ENCODE measurements around the gene ZNF557. TPM values are rescaled to one million over a fixed set of nuclear protein-coding genes. Genes with fewer than 3 reads are reported as not detected.

Gene ZNF557
- total RNA-seq, 4 donors from 2014 or later, result 3.7 to 10.1 (median 6.8) TPM

DNA sequence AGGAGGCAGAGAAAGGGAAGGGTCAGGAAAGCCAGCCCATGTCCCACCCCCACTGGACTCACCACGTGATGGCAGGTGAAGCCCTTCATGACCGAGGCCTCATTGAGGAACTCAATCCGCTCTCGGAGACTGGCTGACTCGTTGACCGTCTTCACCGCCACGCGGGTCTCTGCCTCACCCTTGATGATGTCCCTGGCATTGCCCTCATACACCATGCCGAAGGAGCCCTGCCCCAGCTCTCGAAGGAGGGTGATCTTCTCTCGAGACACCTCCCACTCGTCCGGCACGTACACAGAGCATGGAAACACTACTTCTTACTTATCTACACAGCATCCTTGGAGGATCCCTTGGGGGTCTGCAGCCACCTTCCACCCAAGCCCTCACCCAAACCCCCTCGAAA, 55.7 kb downstream of the ZNF557 start:
- peaks cover 11 to 93% (median 14%) of the 10 kb centered on the region in 3 donors for H3K36me3 ChIP-seq
- 95% methylated on average over 14 to 16 of the region's 16 CpGs for WGBS, 2 donors
- H3K27ac ChIP-seq, result no peak overlapping the region
- intact Hi-C loops (cut with DNase I), result no loop called here
- H3K9me3 ChIP-seq, result peaks cover 0 to 20% (median 13%) of the 10 kb centered on the region in 3 donors
- H3K27me3 ChIP-seq, result no peaks in the 10 kb centered on the region
- TF ChIP-seq POLR2A (IDR thresholded peaks at IDR 0.05), result no peak
- TF ChIP-seq, protein P1, sequence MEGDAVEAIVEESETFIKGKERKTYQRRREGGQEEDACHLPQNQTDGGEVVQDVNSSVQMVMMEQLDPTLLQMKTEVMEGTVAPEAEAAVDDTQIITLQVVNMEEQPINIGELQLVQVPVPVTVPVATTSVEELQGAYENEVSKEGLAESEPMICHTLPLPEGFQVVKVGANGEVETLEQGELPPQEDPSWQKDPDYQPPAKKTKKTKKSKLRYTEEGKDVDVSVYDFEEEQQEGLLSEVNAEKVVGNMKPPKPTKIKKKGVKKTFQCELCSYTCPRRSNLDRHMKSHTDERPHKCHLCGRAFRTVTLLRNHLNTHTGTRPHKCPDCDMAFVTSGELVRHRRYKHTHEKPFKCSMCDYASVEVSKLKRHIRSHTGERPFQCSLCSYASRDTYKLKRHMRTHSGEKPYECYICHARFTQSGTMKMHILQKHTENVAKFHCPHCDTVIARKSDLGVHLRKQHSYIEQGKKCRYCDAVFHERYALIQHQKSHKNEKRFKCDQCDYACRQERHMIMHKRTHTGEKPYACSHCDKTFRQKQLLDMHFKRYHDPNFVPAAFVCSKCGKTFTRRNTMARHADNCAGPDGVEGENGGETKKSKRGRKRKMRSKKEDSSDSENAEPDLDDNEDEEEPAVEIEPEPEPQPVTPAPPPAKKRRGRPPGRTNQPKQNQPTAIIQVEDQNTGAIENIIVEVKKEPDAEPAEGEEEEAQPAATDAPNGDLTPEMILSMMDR (IDR thresholded peaks at IDR 0.05), result no peak
- no peaks in the 10 kb centered on the region for H3K4me1 ChIP-seq
- no peak for DNase-seq
- no peak overlapping the region for H3K4me3 ChIP-seq

GRCh38 chr19:7126132-7126531, 56.6 kb downstream of the ZNF557 start:
- H3K27ac ChIP-seq, result no peak overlapping the region
- no peaks in the 10 kb centered on the region for H3K4me1 ChIP-seq
- WGBS, 2 donors, result no CpG with 5 or more reads among the region's 3 CpGs
- peaks cover 0 to 20% (median 13%) of the 10 kb centered on the region in 3 donors for H3K9me3 ChIP-seq
- H3K36me3 ChIP-seq, result peaks cover 11 to 93% (median 14%) of the 10 kb centered on the region in 3 donors
- TF ChIP-seq, protein P1 (IDR thresholded peaks at IDR 0.05), result no peak
- TF ChIP-seq POLR2A (IDR thresholded peaks at IDR 0.05), result no peak
- H3K27me3 ChIP-seq, result no peaks in the 10 kb centered on the region
- intact Hi-C loops (cut with DNase I), result no loop called here
- H3K4me3 ChIP-seq, result peak overlapping the region in 1 of 4 donors; percentile 15
- DNase-seq, result no peak

- H3K27me3 ChIP-seq, result no peaks in the 10 kb centered on the region
- intact Hi-C loops (cut with DNase I), result no loop called here
- H3K4me3 ChIP-seq, result no peak overlapping the region
- peaks cover 0 to 20% (median 13%) of the 10 kb centered on the region in 3 donors for H3K9me3 ChIP-seq
- DNase-seq, result no peak
- no peaks in the 10 kb centered on the region for H3K4me1 ChIP-seq
- TF ChIP-seq, protein P1 (IDR thresholded peaks at IDR 0.05), result no peak
- no peak for TF ChIP-seq POLR2A (IDR thresholded peaks at IDR 0.05)
- H3K27ac ChIP-seq, result no peak overlapping the region
- WGBS, 2 donors, result 92 to 100% methylated on average over 1 of the region's 1 CpG
- peaks cover 11 to 79% (median 18%) of the 10 kb centered on the region in 3 donors for H3K36me3 ChIP-seq
These were observed 60.5 kb downstream of the ZNF557 start for GRCh38 chr19:7130043-7130442.

GRCh38 chr19:7132054-7132453, 62.6 kb downstream of the ZNF557 start:
- no peak for DNase-seq
- no peaks in the 10 kb centered on the region for H3K4me1 ChIP-seq
- H3K36me3 ChIP-seq, result peaks cover 0 to 61% (median 5%) of the 10 kb centered on the region in 3 donors
- H3K27ac ChIP-seq, result no peak overlapping the region
- TF ChIP-seq, protein P1 (IDR thresholded peaks at IDR 0.05), result no peak
- no peak for TF ChIP-seq POLR2A (IDR thresholded peaks at IDR 0.05)
- WGBS, 2 donors, result 97 to 99% methylated on average over 14 to 16 of the region's 16 CpGs
- H3K9me3 ChIP-seq, result no peaks in the 10 kb centered on the region
- no peaks in the 10 kb centered on the region for H3K27me3 ChIP-seq
- H3K4me3 ChIP-seq, result no peak overlapping the region
- intact Hi-C loops (cut with DNase I), result no loop called here

DNA sequence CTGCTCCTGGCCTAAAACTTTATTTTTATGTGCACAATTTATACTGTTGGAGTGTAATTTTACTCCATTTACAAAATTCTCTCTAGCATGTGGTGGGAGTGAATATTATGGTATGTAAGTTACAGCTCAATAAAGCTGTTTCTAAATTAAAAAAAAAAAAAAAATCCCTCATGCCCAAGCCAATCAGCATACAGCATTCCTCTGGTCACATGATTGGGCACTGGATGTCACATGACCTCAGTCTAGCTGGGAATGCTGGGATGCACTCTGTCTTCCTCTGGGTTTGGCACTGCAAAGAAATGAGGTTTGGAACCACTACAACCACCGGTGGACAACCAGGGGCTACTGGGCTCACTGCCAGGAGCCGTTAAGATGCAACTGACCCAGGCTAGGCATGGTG, 67.6 kb downstream of the ZNF557 start:
- intact Hi-C loops (cut with DNase I), result no loop called here
- Histone ChIP-seq H3K4me1 (no peaks in the 10 kb centered on the region), H3K36me3 (peaks cover 0 to 53% (median 0%) of the 10 kb centered on the region in 3 donors), H3K9me3 (no peaks in the 10 kb centered on the region), H3K27me3 (no peaks in the 10 kb centered on the region), H3K27ac (no peak overlapping the region), H3K4me3 (no peak overlapping the region)
- DNase-seq, result no peak
- no peak for TF ChIP-seq POLR2A (IDR thresholded peaks at IDR 0.05)
- TF ChIP-seq, protein P1 (IDR thresholded peaks at IDR 0.05), result no peak
- WGBS, 2 donors, result 56 to 100% methylated on average over 1 to 2 of the region's 2 CpGs

Other genes starting within 250 kb of the ZNF557 start
- gene ADGRE1, start 182.1 kb upstream of the ZNF557 start, total RNA-seq, result under 1 TPM in 1 of 4 donors, not detected in 3; 0.38 TPM
- gene MBD3L2B, start 48.3 kb upstream of the ZNF557 start, total RNA-seq, result not detected
- not detected for gene MBD3L5, start 39.1 kb upstream of the ZNF557 start, total RNA-seq
- not detected for gene MBD3L4, start 29.5 kb upstream of the ZNF557 start, total RNA-seq
- not detected for gene MBD3L2, start 20.4 kb upstream of the ZNF557 start, total RNA-seq
- not detected for gene MBD3L3, start 11.0 kb upstream of the ZNF557 start, total RNA-seq
- 10 to 100 TPM in 3 of 4 donors, 1 to 10 TPM in 1; 4.9 to 33.4 (median 10.8) TPM for gene INSR, start 224.7 kb downstream of the ZNF557 start, total RNA-seq

Data from esophagus squamous epithelium (tissue), 5 donors.